ENCODE data around the gene B4GALT4. TPM values are rescaled to one million over a fixed set of nuclear protein-coding genes. Genes with fewer than 3 reads are reported as not detected.

B4GALT4 gene
- total and polyA plus RNA-seq, 2 of the 4 experiments (the other 2 are of a cell fraction): 27.0 to 30.3 TPM

- H3K18ac ChIP-seq (ENCODE audit: low read depth, low read length): no peak overlapping the region
- no peaks in the 10 kb centered on the region for H3K27me3 ChIP-seq (ENCODE audit: control insufficient read depth, insufficient read depth, low read length)
- ChIA-PET POLR2A (ENCODE audit: unreplicated experiment) (no interaction called here), CTCF (interaction anchor here (0.8 to 0.9 kb wide), 2 partner anchors 10 to 12 kb away, joined by 3 to 4 read pairs; no protein-coding TSS in a partner anchor)
- H4K91ac ChIP-seq (ENCODE audit: insufficient read depth, low read depth, low read length): no peak overlapping the region
- H2BK120ac ChIP-seq (ENCODE audit: low read depth, low read length): no peak overlapping the region
- BruUV-seq (replicated peaks): no TSS peak
- no peak overlapping the region for H4K8ac ChIP-seq (ENCODE audit: low read depth in 2 of 2, low read length in 2 of 2)
- H2AFZ ChIP-seq (replicated peaks; ENCODE audit: low read length, poor library complexity): no peak overlapping the region
- no peak overlapping the region for H3K23ac ChIP-seq (ENCODE audit: low read depth, low read length)
- dilution Hi-C loops (cut with HindIII; ENCODE audit: low sequenced_read_pairs, unreplicated experiment): no loop called here
- peaks cover 15% of the 10 kb centered on the region for H3K36me3 ChIP-seq (ENCODE audit: control insufficient read depth, insufficient read depth, low read length)
- no peak overlapping the region for H2AK9ac ChIP-seq (replicated peaks; ENCODE audit: low read depth, low read length, poor library complexity)
- H4K5ac ChIP-seq (ENCODE audit: low read depth, low read length): no peak overlapping the region
- H2BK20ac ChIP-seq (ENCODE audit: low read depth, low read length): no peak overlapping the region; the same call in 1 of the 2 replicates
- no peaks in the 10 kb centered on the region for H3K9me3 ChIP-seq (ENCODE audit: control insufficient read depth, insufficient read depth, low read length)
- H3K9ac ChIP-seq (ENCODE audit: low read depth, low read length): no peak overlapping the region
- TF ChIP-seq CHD1 (IDR thresholded peaks at IDR 0.05; ENCODE audit: low read depth, low read length): no peak
- no peak for TF ChIP-seq FOS (IDR thresholded peaks at IDR 0.05; ENCODE audit: low read depth, low read length)
- no peak for TF ChIP-seq RCOR1 (IDR thresholded peaks at IDR 0.05; ENCODE audit: insufficient replicate concordance, low read length)
- TF ChIP-seq MAZ (IDR thresholded peaks at IDR 0.05; ENCODE audit: borderline replicate concordance, low read depth, low read length): no peak
- TF ChIP-seq RFX5 (IDR thresholded peaks at IDR 0.05; ENCODE audit: low read depth, low read length): no peak
- TF ChIP-seq CTCF (conservative IDR thresholded peaks at IDR 0.05; ENCODE audit: low read depth, low read length): no peak
- TF ChIP-seq USF2 (IDR thresholded peaks at IDR 0.05; ENCODE audit: low read depth, low read length): no peak
- TF ChIP-seq POLR2A (IDR thresholded peaks at IDR 0.05; ENCODE audit: low read depth, low read length): no peak
- no peak for TF ChIP-seq MAFK (IDR thresholded peaks at IDR 0.05; ENCODE audit: low read depth, low read length)
- no peak for TF ChIP-seq CEBPB (IDR thresholded peaks at IDR 0.05; ENCODE audit: low read depth, low read length)
- no peak for TF ChIP-seq NFE2L2 (IDR thresholded peaks at IDR 0.05; ENCODE audit: low read depth, low read length)
- no peak for TF ChIP-seq RAD21 (IDR thresholded peaks at IDR 0.05; ENCODE audit: low read length)
- TF ChIP-seq MXI1 (IDR thresholded peaks at IDR 0.05; ENCODE audit: borderline replicate concordance, low read depth, low read length): no peak
- TF ChIP-seq ELK1 (IDR thresholded peaks at IDR 0.05; ENCODE audit: borderline replicate concordance, low read depth, low read length): no peak
- no peak for TF ChIP-seq BHLHE40 (IDR thresholded peaks at IDR 0.05; ENCODE audit: low read depth, low read length)
- TF ChIP-seq SMC3 (IDR thresholded peaks at IDR 0.05; ENCODE audit: low read depth, low read length): no peak
- H2AK5ac ChIP-seq (ENCODE audit: low read depth, low read length): no peak overlapping the region
- no peak overlapping the region for H3K56ac ChIP-seq (ENCODE audit: extremely low read depth, insufficient read depth, low read length)
- peaks cover 8% of the 10 kb centered on the region for H3K9me1 ChIP-seq (ENCODE audit: insufficient read depth, low read length)
- in situ Hi-C loops (cut with MboI; ENCODE audit: low sequenced_read_pairs): no loop called here
- no peak overlapping the region for H3K4ac ChIP-seq (ENCODE audit: low read depth, low read length)
- no peak overlapping the region for H3K14ac ChIP-seq (replicated peaks; ENCODE audit: low read depth, low read length)
- H3K27ac ChIP-seq (ENCODE audit: insufficient read depth, low read length): no peak overlapping the region
- peaks cover 6% of the 10 kb centered on the region; the same call in 1 of the 2 replicates for H4K20me1 ChIP-seq (ENCODE audit: insufficient read depth, low read length)
- H3K4me3 ChIP-seq (ENCODE audit: insufficient read depth, low read depth, low read length): no peak overlapping the region
- H3K4me2 ChIP-seq (ENCODE audit: low read depth, low read length): peak overlapping the region; percentile 22; the same call in 1 of the 2 replicates
- H2BK15ac ChIP-seq (ENCODE audit: low read depth, low read length): no peak overlapping the region
- peak overlapping the region; percentile 4 for H2BK5ac ChIP-seq (ENCODE audit: low read depth, low read length, poor library complexity, severe bottlenecking)
- peaks cover 15 to 40% of the 10 kb centered on the region in 2 experiments for H3K79me1 ChIP-seq (ENCODE audit: low read depth in 1 of 2, low read length in 2 of 2)
- intact Hi-C loops (cut with micrococcal nuclease): no loop called here
- DNase-seq (peak; percentile 11), ATAC-seq (ENCODE audit: low read depth) (no peak)
- peaks cover 5% of the 10 kb centered on the region; the same call in 1 of the 2 replicates for H3K4me1 ChIP-seq (ENCODE audit: control insufficient read depth, insufficient read depth, low read length)
Observed at GRCh38 chr3:119237299-119237698, 3.4 kb downstream of the B4GALT4 start.
